NB4 (cell line): ENCODE measurements around the gene IL3RA.

Source experiments
- DNase-seq: peaks from one replicate; pipeline ENCODE4 v3.0.0; 2010; ENCODE audit warnings: low read depth
- H3K4me3 ChIP-seq: one replicate; pipeline ENCODE4 v1.5.1; 2011; ENCODE audit warnings: mild to moderate bottlenecking, low read depth, low read length, moderate library complexity
- MYC ChIP-seq: IDR thresholded peaks from 2 replicates; pipeline ENCODE4 v1.6.1; 2011; ENCODE audit warnings: low read depth, low read length
- POLR2A ChIP-seq: IDR thresholded peaks from 2 replicates; pipeline ENCODE4 v1.6.1; 2011; ENCODE audit warnings: mild to moderate bottlenecking; ENCODE audit not compliant: insufficient read length; ENCODE audit errors: extremely low read depth
- TF ChIP-seq, protein P1 (sequence below): IDR thresholded peaks from one replicate; pipeline ENCODE4 v1.5.1; 2012; ENCODE audit warnings: low read depth, low read length
- TF ChIP-seq, protein P2 (sequence below): IDR thresholded peaks from 2 replicates; pipeline ENCODE4 v1.6.1; 2011; ENCODE audit warnings: low read depth, low read length

IL3RA gene

DNA sequence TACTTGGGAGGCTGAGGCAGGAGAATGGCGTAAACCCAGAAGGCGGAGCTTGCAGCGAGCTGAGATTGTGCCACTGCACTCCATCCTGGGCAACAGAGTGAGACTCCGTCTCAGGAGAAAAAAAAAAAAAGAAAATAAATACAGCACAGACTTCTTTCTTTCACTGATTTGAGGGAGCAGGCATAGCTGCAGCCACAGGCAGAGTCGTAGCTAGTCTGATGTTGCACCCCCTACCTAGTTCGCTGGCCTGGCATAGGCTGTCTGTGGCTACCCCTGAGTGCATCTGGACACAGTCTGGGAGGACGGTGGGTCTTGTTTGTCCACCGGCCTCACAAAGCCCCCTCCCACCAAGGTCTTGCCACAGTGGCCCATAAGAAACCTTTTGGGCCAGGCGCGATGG is 21.4 kb downstream of the IL3RA start:
- no peak overlapping the region for H3K4me3 ChIP-seq
- no peak for DNase-seq
- no peak for TF ChIP-seq POLR2A
- TF ChIP-seq, protein P1, sequence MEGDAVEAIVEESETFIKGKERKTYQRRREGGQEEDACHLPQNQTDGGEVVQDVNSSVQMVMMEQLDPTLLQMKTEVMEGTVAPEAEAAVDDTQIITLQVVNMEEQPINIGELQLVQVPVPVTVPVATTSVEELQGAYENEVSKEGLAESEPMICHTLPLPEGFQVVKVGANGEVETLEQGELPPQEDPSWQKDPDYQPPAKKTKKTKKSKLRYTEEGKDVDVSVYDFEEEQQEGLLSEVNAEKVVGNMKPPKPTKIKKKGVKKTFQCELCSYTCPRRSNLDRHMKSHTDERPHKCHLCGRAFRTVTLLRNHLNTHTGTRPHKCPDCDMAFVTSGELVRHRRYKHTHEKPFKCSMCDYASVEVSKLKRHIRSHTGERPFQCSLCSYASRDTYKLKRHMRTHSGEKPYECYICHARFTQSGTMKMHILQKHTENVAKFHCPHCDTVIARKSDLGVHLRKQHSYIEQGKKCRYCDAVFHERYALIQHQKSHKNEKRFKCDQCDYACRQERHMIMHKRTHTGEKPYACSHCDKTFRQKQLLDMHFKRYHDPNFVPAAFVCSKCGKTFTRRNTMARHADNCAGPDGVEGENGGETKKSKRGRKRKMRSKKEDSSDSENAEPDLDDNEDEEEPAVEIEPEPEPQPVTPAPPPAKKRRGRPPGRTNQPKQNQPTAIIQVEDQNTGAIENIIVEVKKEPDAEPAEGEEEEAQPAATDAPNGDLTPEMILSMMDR: no peak
- TF ChIP-seq, protein P2, sequence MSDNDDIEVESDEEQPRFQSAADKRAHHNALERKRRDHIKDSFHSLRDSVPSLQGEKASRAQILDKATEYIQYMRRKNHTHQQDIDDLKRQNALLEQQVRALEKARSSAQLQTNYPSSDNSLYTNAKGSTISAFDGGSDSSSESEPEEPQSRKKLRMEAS: no peak
- no peak for TF ChIP-seq MYC

DNA sequence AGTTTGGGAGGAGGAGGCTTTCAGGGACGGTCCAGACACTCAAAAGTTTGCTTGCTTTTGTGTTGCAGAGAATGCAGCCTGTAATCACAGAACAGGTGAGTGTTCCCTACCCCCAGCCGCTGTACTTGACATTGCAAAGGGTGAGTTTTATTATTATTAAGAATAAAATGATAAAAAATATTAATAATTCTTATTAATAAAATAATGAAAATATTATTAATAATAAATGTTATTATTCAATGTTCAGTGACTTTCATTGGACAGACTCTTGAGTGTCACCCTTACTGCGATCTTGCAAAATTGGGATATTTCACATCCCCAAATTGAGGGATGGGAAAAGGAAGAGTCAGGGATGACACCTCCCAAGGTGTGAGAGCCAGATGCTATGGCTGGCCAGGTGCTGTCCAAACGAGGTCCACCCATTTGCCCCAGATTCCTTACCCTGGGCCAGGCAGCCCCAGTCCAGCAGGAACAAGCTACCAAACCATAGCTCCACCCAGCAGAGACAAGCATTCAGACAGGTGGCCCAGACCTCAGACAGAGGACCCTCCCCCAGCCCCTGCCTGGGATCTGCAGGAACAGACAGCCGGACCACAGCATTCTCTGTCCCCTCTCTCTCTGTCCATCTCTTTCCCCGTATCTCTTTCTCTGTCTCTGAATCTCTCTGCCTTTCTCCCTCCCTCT is 22.4 kb downstream of the IL3RA start:
- H3K4me3 ChIP-seq: no peak overlapping the region
- DNase-seq: no peak
- TF ChIP-seq POLR2A (no peak), MYC (no peak)
- TF ChIP-seq, protein P1: no peak
- TF ChIP-seq, protein P2: no peak

DNA sequence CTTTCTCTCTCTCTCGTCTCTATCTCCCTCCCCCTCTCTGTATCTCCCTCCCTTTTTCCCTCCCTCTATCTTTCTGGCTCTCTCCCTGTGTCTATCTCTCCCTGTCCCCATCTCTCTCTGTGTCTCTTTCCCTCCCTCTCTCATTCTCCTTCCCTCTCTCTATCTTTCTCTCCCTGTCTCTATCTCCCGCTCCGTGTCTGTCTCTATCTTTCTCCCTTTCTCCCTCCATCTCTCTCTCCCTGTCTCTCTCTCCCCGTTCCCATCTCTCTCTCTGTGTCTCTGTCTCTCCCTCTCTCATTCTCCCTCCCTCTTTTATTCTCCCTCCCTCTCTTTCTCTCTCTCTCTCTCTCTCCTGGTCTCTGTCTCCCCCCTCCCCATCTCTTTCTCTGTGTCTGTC is 22.9 kb downstream of the IL3RA start:
- DNase-seq: no peak
- TF ChIP-seq POLR2A (no peak), MYC (no peak)
- TF ChIP-seq, protein P1: no peak
- TF ChIP-seq, protein P2: no peak
- no peak overlapping the region for H3K4me3 ChIP-seq

DNA sequence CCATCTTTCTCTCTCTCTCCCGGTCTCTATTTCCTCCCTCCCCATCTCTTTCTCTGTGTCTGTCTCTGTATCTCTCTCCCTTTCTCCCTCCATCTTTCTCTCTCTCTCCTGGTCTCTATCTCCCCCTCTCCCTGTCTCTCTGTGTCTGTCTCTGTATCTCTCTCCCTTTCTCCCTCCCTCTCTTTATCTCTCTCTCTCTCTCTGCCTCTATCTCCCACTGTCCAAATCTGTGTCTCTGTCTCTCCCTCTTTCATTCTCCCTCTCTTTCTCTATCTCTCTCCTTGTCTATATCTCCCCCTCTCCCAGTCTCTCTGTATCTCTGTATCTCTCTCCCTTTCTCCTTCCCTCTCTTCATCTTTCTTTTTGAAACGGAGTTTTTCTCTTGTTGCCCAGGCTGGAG is 23.6 kb downstream of the IL3RA start:
- H3K4me3 ChIP-seq: no peak overlapping the region
- TF ChIP-seq POLR2A (no peak), MYC (no peak)
- TF ChIP-seq, protein P2: no peak
- TF ChIP-seq, protein P1: no peak
- DNase-seq: no peak

DNA sequence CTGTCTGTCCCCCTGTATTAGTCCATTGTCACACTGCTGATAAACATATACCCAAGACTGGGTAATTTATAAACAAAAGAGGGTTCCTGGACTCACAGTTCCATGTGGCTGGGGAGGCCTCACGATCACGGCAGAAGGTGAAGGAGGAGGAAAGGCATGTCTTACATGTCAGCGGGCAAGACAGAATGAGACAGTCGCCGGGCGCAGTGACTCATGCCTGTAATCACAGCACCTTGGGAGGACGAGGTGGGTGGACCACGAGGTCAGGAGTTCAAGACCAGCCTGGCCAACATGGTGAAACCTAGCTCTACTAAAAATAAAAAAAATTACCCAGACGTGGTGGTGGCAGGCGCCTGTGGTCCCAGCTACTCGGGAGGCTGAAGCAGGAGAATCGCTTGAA is 24.7 kb downstream of the IL3RA start:
- H3K4me3 ChIP-seq: no peak overlapping the region
- TF ChIP-seq, protein P2: no peak
- TF ChIP-seq MYC (no peak), POLR2A (no peak)
- TF ChIP-seq, protein P1: no peak
- DNase-seq: no peak
